Measurements from ENCODE around the gene ISLR. TPM values are rescaled to one million over a fixed set of nuclear protein-coding genes. Genes with fewer than 3 reads are reported as not detected.

ISLR gene
- total and polyA plus RNA-seq, 2 experiments from 2014 or later = 27.8 to 36.4 TPM

GRCh38 chr15:74136814-74137536 lies 36.5 kb upstream of the ISLR start:
- peak overlapping the region; percentile 96 for H3K4me2 ChIP-seq
- H3K79me2 ChIP-seq = no peaks in the 10 kb centered on the region
- no peaks in the 10 kb centered on the region for H4K20me1 ChIP-seq (ENCODE audit: insufficient read depth, poor library complexity, severe bottlenecking)
- DNase-seq (ENCODE audit: low spot score) = no peak
- no peaks in the 10 kb centered on the region for H3K9me2 ChIP-seq (replicated peaks; ENCODE audit: insufficient read depth)
- H3K4me1 ChIP-seq (ENCODE audit: insufficient read depth) = peaks cover 20% of the 10 kb centered on the region
- H3K9me3 ChIP-seq (ENCODE audit: low read depth) = no peaks in the 10 kb centered on the region
- peak overlapping the region; percentile 51 for H2AFZ ChIP-seq
- TF ChIP-seq EZH2 (IDR thresholded peaks at IDR 0.05; ENCODE audit: borderline replicate concordance) = no peak
- TF ChIP-seq CTCF (IDR thresholded peaks at IDR 0.05; ENCODE audit: poor library complexity) = no peak
- no peak for TF ChIP-seq EZH2phosphoT487 (IDR thresholded peaks at IDR 0.05; ENCODE audit: low read depth, severe bottlenecking, unreplicated experiment)
- peak overlapping the region; percentile 32 for H3K4me3 ChIP-seq
- H3K27ac ChIP-seq = peak overlapping the region; percentile 46
- H3K36me3 ChIP-seq (replicated peaks; ENCODE audit: insufficient read depth, low read depth) = no peaks in the 10 kb centered on the region
- peaks cover 62% of the 10 kb centered on the region for H3K27me3 ChIP-seq
- 41% methylated on average over 18 of the region's 18 CpGs for WGBS (ENCODE audit: low lambda C conversion rate, missing lambda C conversion rate)

GRCh38 chr15:74137537-74137894 lies 36.0 kb upstream of the ISLR start:
- Histone ChIP-seq H3K4me1 (ENCODE audit: insufficient read depth) (peaks cover 20% of the 10 kb centered on the region), H3K4me3 (no peak overlapping the region), H3K9me3 (ENCODE audit: low read depth) (no peaks in the 10 kb centered on the region), H3K9me2 (replicated peaks; ENCODE audit: insufficient read depth) (no peaks in the 10 kb centered on the region), H3K79me2 (no peaks in the 10 kb centered on the region), H3K36me3 (replicated peaks; ENCODE audit: insufficient read depth, low read depth) (no peaks in the 10 kb centered on the region), H2AFZ (no peak overlapping the region), H4K20me1 (ENCODE audit: insufficient read depth, poor library complexity, severe bottlenecking) (no peaks in the 10 kb centered on the region), H3K27ac (peak overlapping the region; percentile 46), H3K4me2 (no peak overlapping the region), H3K27me3 (peaks cover 57% of the 10 kb centered on the region)
- TF ChIP-seq CTCF (IDR thresholded peaks at IDR 0.05; ENCODE audit: poor library complexity) (no peak), EZH2phosphoT487 (IDR thresholded peaks at IDR 0.05; ENCODE audit: low read depth, severe bottlenecking, unreplicated experiment) (no peak)
- DNase-seq (ENCODE audit: low spot score) = no peak
- WGBS (ENCODE audit: low lambda C conversion rate, missing lambda C conversion rate) = 82% methylated on average over 2 of the region's 2 CpGs

- H2AFZ ChIP-seq = no peak overlapping the region
- H3K36me3 ChIP-seq (replicated peaks; ENCODE audit: insufficient read depth, low read depth) = no peaks in the 10 kb centered on the region
- H3K27ac ChIP-seq = no peak overlapping the region
- no peaks in the 10 kb centered on the region for H3K9me2 ChIP-seq (replicated peaks; ENCODE audit: insufficient read depth)
- peaks cover 20% of the 10 kb centered on the region for H3K4me1 ChIP-seq (ENCODE audit: insufficient read depth)
- 94% methylated on average over 4 of the region's 4 CpGs for WGBS (ENCODE audit: low lambda C conversion rate, missing lambda C conversion rate)
- DNase-seq (ENCODE audit: low spot score) = no peak
- no peak for TF ChIP-seq EZH2phosphoT487 (IDR thresholded peaks at IDR 0.05; ENCODE audit: low read depth, severe bottlenecking, unreplicated experiment)
- no peaks in the 10 kb centered on the region for H3K9me3 ChIP-seq (ENCODE audit: low read depth)
- no peak overlapping the region for H3K4me3 ChIP-seq
- H3K27me3 ChIP-seq = peaks cover 45% of the 10 kb centered on the region
- no peaks in the 10 kb centered on the region for H3K79me2 ChIP-seq
- H3K4me2 ChIP-seq = no peak overlapping the region
- H4K20me1 ChIP-seq (ENCODE audit: insufficient read depth, poor library complexity, severe bottlenecking) = no peaks in the 10 kb centered on the region
These were observed 34.9 kb upstream of the ISLR start for GRCh38 chr15:74138642-74139041.

- no peaks in the 10 kb centered on the region for H3K9me3 ChIP-seq (ENCODE audit: low read depth)
- H4K20me1 ChIP-seq (ENCODE audit: insufficient read depth, poor library complexity, severe bottlenecking) = no peaks in the 10 kb centered on the region
- 92% methylated on average over 1 of the region's 1 CpG for WGBS (ENCODE audit: low lambda C conversion rate, missing lambda C conversion rate)
- H3K27me3 ChIP-seq = peaks cover 19% of the 10 kb centered on the region
- H2AFZ ChIP-seq = no peak overlapping the region
- no peak for DNase-seq (ENCODE audit: low spot score)
- peaks cover 8% of the 10 kb centered on the region for H3K4me1 ChIP-seq (ENCODE audit: insufficient read depth)
- no peak for TF ChIP-seq EZH2 (IDR thresholded peaks at IDR 0.05; ENCODE audit: borderline replicate concordance)
- no peak for TF ChIP-seq CTCF (IDR thresholded peaks at IDR 0.05; ENCODE audit: poor library complexity)
- TF ChIP-seq EZH2phosphoT487 (IDR thresholded peaks at IDR 0.05; ENCODE audit: low read depth, severe bottlenecking, unreplicated experiment) = no peak
- no peaks in the 10 kb centered on the region for H3K79me2 ChIP-seq
- H3K27ac ChIP-seq = no peak overlapping the region
- H3K9me2 ChIP-seq (replicated peaks; ENCODE audit: insufficient read depth) = no peaks in the 10 kb centered on the region
- no peaks in the 10 kb centered on the region for H3K36me3 ChIP-seq (replicated peaks; ENCODE audit: insufficient read depth, low read depth)
- no peak overlapping the region for H3K4me2 ChIP-seq
- H3K4me3 ChIP-seq = no peak overlapping the region
These were observed 31.9 kb upstream of the ISLR start for GRCh38 chr15:74141591-74141990.
